Effector memory CD4-positive, alpha-beta T cell (primary cell): Measurements from ENCODE around the gene GTF3C1.
"Not testable (repeated sequence)": the region's sequence is repeated elsewhere in the genome, so short reads cannot be mapped to it uniquely, and the experiment has no call there.

Experiments
- DNase-seq, 3 donors: peaks; one replicate each; pipeline ENCODE4 v3.0.0-alpha.2; 2020
- H3K27ac ChIP-seq: 2 replicates; pipeline ENCODE4 v1.7.0; 2013; ENCODE audit warnings: mild to moderate bottlenecking, low read length, moderate library complexity; ENCODE audit not compliant: insufficient read depth, poor library complexity, severe bottlenecking
- H3K27me3 ChIP-seq: replicated peaks from 2 replicates; pipeline ENCODE4 v1.7.0; 2013; ENCODE audit warnings: mild to moderate bottlenecking, low read length; ENCODE audit not compliant: insufficient read depth, control insufficient read depth, poor library complexity, severe bottlenecking
- H3K36me3 ChIP-seq: 2 replicates; pipeline ENCODE4 v1.7.0; 2013; ENCODE audit warnings: mild to moderate bottlenecking, low read length, moderate library complexity; ENCODE audit not compliant: control insufficient read depth, insufficient read depth
- H3K4me1 ChIP-seq: 2 replicates; pipeline ENCODE4 v1.7.0; 2013; ENCODE audit warnings: low read length, mild to moderate bottlenecking; ENCODE audit not compliant: control insufficient read depth, insufficient read depth, poor library complexity, severe bottlenecking
- H3K4me3 ChIP-seq: 2 replicates; pipeline ENCODE4 v1.7.0; 2013; ENCODE audit warnings: low read length, low read depth, mild to moderate bottlenecking; ENCODE audit not compliant: insufficient read depth, poor library complexity, severe bottlenecking
- H3K9me3 ChIP-seq: 2 replicates; pipeline ENCODE4 v1.7.0; 2013; ENCODE audit warnings: mild to moderate bottlenecking, low read length, moderate library complexity; ENCODE audit not compliant: control insufficient read depth

Gene GTF3C1

DNA sequence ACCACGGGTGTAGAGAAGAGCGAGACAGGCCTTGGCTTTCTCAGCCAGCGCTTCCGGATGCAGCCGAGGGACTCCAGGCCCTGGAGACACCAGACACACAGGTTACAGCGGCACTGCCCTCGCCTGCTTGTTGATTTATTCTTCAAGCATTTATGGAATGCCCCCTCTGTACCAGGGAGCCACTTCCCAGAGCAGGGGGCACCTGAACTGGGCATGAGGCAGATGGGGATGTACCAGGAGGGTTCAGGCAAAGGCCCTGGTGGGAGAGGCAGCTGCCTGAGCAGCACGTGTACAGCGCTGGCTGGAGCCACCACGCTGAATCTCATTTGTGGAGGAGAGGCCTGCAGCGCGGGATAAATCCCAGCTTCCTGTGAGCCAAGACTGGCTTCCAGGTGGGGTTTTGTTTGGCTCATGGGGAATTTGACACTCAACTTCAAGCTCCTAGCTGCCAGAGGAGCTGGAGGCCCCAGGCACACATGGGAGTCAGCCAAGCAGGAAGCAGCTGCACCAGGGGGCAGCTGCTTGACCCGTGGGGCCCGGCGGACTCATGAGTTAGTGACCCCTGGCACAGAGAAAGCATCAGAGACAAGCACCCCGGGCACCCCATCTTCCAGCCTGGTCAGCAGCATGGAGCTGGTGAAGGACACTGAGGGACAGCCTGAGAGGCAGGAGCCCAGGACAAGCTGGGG lies 88.1 kb downstream of the GTF3C1 start:
- H3K36me3 ChIP-seq, result peaks cover 21% of the 10 kb centered on the region
- DNase-seq, result no peak
- H3K27me3 ChIP-seq, result no peaks in the 10 kb centered on the region
- no peak overlapping the region for H3K4me3 ChIP-seq
- H3K9me3 ChIP-seq, result no peaks in the 10 kb centered on the region
- no peak overlapping the region for H3K27ac ChIP-seq
- peaks cover 48% of the 10 kb centered on the region for H3K4me1 ChIP-seq

DNA sequence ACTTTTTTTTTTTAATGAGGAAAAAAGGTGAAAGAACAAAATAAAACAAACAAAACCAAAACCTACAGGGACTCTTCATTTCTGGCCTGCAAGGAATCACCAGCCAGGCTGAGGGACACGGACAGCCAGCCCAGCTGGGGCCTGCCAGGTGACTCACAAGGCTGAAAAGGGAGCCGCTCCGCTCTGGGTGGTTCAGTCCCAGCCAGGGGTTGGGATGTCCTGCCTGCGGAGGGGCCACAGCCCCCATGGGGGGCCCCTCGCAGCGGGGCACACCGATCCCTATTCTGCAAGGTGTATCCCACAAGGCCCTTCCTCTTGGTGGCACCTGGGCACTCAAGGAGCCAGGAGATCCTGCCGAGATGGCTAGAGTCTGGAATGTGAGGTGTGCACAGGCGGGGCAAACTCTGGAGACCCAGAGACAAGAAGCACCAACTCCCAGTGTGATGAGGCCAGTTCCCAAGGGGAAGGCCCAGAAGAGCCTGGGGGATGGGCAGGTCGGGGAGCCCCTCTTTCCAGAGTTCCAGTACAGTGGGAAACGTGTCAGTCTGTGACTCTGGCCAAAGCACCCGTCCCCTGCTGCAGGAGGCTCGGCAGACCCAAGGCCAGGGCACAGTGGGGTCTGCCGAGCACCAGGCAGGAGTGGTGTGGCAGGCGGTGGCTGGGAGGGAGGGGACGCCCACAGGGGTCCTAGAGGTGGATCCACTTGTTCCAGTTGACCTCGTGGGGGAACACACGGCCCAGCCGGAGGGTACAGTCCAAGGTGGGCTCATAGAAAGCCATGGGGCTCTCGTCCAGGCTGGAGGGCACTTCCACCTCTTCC lies 88.8 kb downstream of the GTF3C1 start:
- Histone ChIP-seq H3K4me3 (no peak overlapping the region), H3K36me3 (peaks cover 21% of the 10 kb centered on the region), H3K4me1 (peaks cover 50% of the 10 kb centered on the region), H3K27ac (no peak overlapping the region), H3K9me3 (no peaks in the 10 kb centered on the region), H3K27me3 (no peaks in the 10 kb centered on the region)
- DNase-seq, result no peak

DNA sequence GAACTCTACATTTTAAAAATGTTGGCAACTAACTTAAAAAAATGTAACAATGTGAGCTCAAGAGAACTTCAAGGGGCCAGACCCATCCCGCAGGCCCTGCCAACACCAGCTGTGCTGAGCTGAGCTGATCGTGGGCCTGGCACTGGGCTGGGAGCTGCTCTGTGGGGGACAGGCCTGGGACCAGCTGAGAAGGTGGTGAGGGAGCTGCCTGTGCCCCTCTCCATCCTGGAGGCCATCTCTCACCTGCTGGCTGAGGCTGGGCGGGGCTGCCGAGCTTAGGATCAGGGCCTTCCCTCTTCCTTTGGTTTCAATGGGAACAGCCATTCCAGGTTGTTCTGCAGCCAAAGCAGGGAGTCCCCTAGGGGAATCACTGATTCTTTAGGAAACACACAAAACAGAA lies 89.5 kb downstream of the GTF3C1 start:
- Histone ChIP-seq H3K4me3 (no peak overlapping the region), H3K9me3 (no peaks in the 10 kb centered on the region), H3K27me3 (no peaks in the 10 kb centered on the region), H3K4me1 (peaks cover 57% of the 10 kb centered on the region), H3K27ac (no peak overlapping the region), H3K36me3 (peaks cover 20% of the 10 kb centered on the region)
- no peak for DNase-seq

- no peaks in the 10 kb centered on the region for H3K27me3 ChIP-seq
- peaks cover 11% of the 10 kb centered on the region for H3K36me3 ChIP-seq
- no peak overlapping the region for H3K4me3 ChIP-seq
- no peak for DNase-seq
- no peak overlapping the region for H3K27ac ChIP-seq
- no peaks in the 10 kb centered on the region for H3K9me3 ChIP-seq
- H3K4me1 ChIP-seq, result peaks cover 49% of the 10 kb centered on the region
These were observed 90.6 kb downstream of the GTF3C1 start for GRCh38 chr16:27458987-27459688.

GRCh38 chr16:27458258-27458657 lies 91.5 kb downstream of the GTF3C1 start:
- no peaks in the 10 kb centered on the region for H3K27me3 ChIP-seq
- H3K4me1 ChIP-seq, result peaks cover 41% of the 10 kb centered on the region
- DNase-seq, result no peak
- H3K27ac ChIP-seq, result no peak overlapping the region
- H3K9me3 ChIP-seq, result no peaks in the 10 kb centered on the region
- no peak overlapping the region for H3K4me3 ChIP-seq
- H3K36me3 ChIP-seq, result peaks cover 11% of the 10 kb centered on the region

GRCh38 chr16:27457605-27457900 lies 92.2 kb downstream of the GTF3C1 start:
- H3K4me3 ChIP-seq, H3K9me3 ChIP-seq, H3K27ac ChIP-seq, DNase-seq, H3K27me3 ChIP-seq: not testable (repeated sequence)
- peaks cover 11% of the 10 kb centered on the region for H3K36me3 ChIP-seq
- H3K4me1 ChIP-seq, result peaks cover 34% of the 10 kb centered on the region

GRCh38 chr16:27455700-27456099 lies 94.0 kb downstream of the GTF3C1 start:
- no peak for DNase-seq
- Histone ChIP-seq H3K36me3 (peaks cover under 1% of the 10 kb centered on the region), H3K27me3 (no peaks in the 10 kb centered on the region), H3K9me3 (no peaks in the 10 kb centered on the region), H3K27ac (no peak overlapping the region), H3K4me1 (peaks cover 27% of the 10 kb centered on the region), H3K4me3 (no peak overlapping the region)

- Histone ChIP-seq H3K27me3 (no peaks in the 10 kb centered on the region), H3K27ac (no peak overlapping the region), H3K9me3 (no peaks in the 10 kb centered on the region), H3K36me3 (peaks cover 9% of the 10 kb centered on the region), H3K4me3 (no peak overlapping the region), H3K4me1 (peaks cover 41% of the 10 kb centered on the region)
- no peak for DNase-seq
These were observed 96.3 kb downstream of the GTF3C1 start for GRCh38 chr16:27453494-27453825.

DNA sequence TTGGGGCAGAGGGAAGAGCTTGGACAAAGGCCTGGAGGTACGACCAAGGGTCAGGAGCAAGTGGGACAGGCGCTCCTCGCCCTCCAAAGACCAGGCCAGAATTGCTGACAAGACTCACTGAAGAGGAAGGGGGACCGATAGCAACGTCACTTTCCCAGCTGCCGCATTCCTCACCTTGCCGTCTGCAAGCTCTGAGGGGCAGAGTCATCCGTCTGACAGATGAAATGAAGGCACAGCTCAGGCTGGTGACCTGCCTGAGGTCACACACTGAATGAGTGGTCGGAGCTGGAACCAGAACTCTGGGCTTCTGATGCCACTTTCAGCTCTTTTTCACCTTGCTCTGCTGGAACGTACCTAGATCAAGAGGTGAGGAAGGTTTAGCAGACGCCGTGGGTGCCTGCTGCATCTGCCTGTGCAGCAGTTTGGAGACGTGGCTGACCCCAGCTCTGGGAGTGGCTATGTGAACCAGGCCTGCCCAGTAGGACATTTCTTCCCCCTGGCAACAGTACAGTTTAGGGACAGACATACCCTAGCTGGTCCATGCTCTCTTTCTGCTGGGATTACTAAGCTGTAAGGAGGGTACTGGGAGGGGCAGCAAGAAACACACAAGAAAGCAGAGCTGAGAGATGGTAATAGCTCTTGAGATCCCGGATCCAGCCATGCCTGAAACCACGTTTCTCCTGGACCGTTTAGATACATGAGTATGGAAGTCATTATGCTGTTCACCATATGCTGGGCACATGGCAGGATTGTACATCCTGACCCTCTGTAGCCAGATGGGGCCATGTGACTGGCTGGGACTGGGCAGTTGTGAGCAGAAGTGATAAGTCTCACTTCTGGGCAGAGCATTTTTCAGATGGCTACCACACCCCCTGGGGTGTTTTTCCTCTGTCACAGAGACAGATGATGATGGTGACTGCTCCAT lies 96.9 kb downstream of the GTF3C1 start:
- Histone ChIP-seq H3K4me3 (no peak overlapping the region), H3K27ac (no peak overlapping the region), H3K4me1 (peaks cover 41% of the 10 kb centered on the region), H3K9me3 (no peaks in the 10 kb centered on the region), H3K27me3 (no peaks in the 10 kb centered on the region), H3K36me3 (peaks cover 10% of the 10 kb centered on the region)
- no peak for DNase-seq
